ENCODE measurements around the gene CAVIN4. TPM values are rescaled to one million over a fixed set of nuclear protein-coding genes. Genes with fewer than 3 reads are reported as not detected.

CAVIN4 gene
- total RNA-seq, 1 donor from 2014 or later, result 4.8 TPM

GRCh38 chr9:100555471-100555870 is 22.4 kb upstream of the CAVIN4 start:
- Mint-ChIP-seq H3K4me1 (no peaks in the 10 kb centered on the region), H3K4me3 (no peak overlapping the region), H3K36me3 (peaks cover 19% of the 10 kb centered on the region), H3K27ac (no peak overlapping the region), H3K9me3 (peaks cover 3% of the 10 kb centered on the region), H3K27me3 (ENCODE audit: low read depth) (no peaks in the 10 kb centered on the region)
- no peak for DNase-seq (ENCODE audit: low spot score in 2 of 2, unreplicated experiment in 2 of 2)
- TF ChIP-seq, protein P1, sequence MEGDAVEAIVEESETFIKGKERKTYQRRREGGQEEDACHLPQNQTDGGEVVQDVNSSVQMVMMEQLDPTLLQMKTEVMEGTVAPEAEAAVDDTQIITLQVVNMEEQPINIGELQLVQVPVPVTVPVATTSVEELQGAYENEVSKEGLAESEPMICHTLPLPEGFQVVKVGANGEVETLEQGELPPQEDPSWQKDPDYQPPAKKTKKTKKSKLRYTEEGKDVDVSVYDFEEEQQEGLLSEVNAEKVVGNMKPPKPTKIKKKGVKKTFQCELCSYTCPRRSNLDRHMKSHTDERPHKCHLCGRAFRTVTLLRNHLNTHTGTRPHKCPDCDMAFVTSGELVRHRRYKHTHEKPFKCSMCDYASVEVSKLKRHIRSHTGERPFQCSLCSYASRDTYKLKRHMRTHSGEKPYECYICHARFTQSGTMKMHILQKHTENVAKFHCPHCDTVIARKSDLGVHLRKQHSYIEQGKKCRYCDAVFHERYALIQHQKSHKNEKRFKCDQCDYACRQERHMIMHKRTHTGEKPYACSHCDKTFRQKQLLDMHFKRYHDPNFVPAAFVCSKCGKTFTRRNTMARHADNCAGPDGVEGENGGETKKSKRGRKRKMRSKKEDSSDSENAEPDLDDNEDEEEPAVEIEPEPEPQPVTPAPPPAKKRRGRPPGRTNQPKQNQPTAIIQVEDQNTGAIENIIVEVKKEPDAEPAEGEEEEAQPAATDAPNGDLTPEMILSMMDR (IDR thresholded peaks at IDR 0.05; ENCODE audit: unreplicated experiment), result no peak

GRCh38 chr9:100557053-100557452 is 20.8 kb upstream of the CAVIN4 start:
- Mint-ChIP-seq H3K36me3 (peaks cover 17% of the 10 kb centered on the region), H3K4me1 (no peaks in the 10 kb centered on the region), H3K27ac (no peak overlapping the region), H3K27me3 (ENCODE audit: low read depth) (no peaks in the 10 kb centered on the region), H3K9me3 (peaks cover 3% of the 10 kb centered on the region), H3K4me3 (no peak overlapping the region)
- TF ChIP-seq, protein P1 (IDR thresholded peaks at IDR 0.05; ENCODE audit: unreplicated experiment), result no peak
- DNase-seq (ENCODE audit: low spot score in 2 of 2, unreplicated experiment in 2 of 2), result no peak

DNA sequence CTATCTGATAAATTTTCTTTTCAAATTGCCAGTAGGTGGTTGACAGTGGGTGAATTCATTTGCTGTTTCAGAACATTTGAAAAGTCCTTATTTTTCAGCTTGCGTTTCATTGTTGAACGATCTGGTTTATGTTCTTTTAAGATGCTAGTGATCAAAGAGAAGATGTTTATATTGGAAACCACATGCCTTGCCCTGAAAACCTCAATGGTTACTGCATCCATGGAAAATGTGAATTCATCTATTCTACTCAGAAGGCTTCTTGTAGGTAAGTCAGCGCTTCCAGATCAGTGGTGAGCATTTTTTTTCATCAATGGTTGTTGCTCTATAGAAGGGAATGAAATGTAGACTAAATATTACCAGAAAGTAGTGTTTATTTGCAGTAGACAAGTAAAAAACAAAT is 16.6 kb upstream of the CAVIN4 start:
- TF ChIP-seq, protein P1 (IDR thresholded peaks at IDR 0.05; ENCODE audit: unreplicated experiment), result no peak
- no peaks in the 10 kb centered on the region for H3K27me3 Mint-ChIP-seq (ENCODE audit: low read depth)
- peaks cover 3% of the 10 kb centered on the region for H3K9me3 Mint-ChIP-seq
- H3K27ac Mint-ChIP-seq, result no peak overlapping the region
- no peaks in the 10 kb centered on the region for H3K4me1 Mint-ChIP-seq
- H3K4me3 Mint-ChIP-seq, result no peak overlapping the region
- H3K36me3 Mint-ChIP-seq, result peaks cover 17% of the 10 kb centered on the region
- no peak for DNase-seq (ENCODE audit: low spot score in 2 of 2, unreplicated experiment in 2 of 2)

GRCh38 chr9:100567856-100568255 is 10.0 kb upstream of the CAVIN4 start:
- Mint-ChIP-seq H3K27ac (no peak overlapping the region), H3K4me1 (peaks cover 1% of the 10 kb centered on the region), H3K4me3 (no peak overlapping the region), H3K36me3 (peaks cover 18% of the 10 kb centered on the region), H3K9me3 (peaks cover 11% of the 10 kb centered on the region), H3K27me3 (ENCODE audit: low read depth) (no peaks in the 10 kb centered on the region)
- TF ChIP-seq, protein P1 (IDR thresholded peaks at IDR 0.05; ENCODE audit: unreplicated experiment), result no peak
- DNase-seq (ENCODE audit: low spot score in 2 of 2, unreplicated experiment in 2 of 2), result no peak

DNA sequence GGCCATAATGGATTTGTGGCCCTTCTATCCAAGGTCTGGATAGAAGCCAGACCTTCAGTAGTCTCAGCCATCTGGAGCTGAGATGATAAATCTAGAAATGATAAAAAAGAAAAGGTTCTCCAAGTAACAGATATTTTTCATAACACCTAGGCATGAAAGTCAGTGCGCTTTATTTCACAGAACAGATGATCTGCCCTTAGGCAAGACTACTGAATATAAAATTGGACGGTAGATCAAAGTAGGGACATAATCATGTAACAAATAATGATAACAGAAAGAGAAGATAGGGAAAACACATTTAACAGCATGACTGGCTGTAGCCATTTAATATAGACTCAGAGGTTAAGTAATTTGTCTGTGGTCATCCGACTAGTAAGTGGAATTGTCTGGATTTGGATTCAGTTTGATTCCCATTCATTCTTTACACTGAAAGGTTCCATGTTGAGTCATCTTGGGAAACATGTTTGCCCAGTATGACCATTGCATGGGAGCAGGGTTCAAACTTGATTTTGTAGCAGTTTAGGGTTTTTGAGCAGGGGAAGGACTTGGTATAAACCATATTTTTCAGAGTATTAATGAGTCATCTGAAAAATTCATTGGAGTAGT is 4.1 kb upstream of the CAVIN4 start:
- Mint-ChIP-seq H3K4me3 (no peak overlapping the region), H3K27me3 (ENCODE audit: low read depth) (no peaks in the 10 kb centered on the region), H3K27ac (no peak overlapping the region), H3K4me1 (peaks cover 5% of the 10 kb centered on the region), H3K36me3 (peaks cover 23% of the 10 kb centered on the region), H3K9me3 (peaks cover 7% of the 10 kb centered on the region)
- no peak for DNase-seq (ENCODE audit: low spot score in 2 of 2, unreplicated experiment in 2 of 2)
- TF ChIP-seq, protein P1 (IDR thresholded peaks at IDR 0.05; ENCODE audit: unreplicated experiment), result no peak

DNA sequence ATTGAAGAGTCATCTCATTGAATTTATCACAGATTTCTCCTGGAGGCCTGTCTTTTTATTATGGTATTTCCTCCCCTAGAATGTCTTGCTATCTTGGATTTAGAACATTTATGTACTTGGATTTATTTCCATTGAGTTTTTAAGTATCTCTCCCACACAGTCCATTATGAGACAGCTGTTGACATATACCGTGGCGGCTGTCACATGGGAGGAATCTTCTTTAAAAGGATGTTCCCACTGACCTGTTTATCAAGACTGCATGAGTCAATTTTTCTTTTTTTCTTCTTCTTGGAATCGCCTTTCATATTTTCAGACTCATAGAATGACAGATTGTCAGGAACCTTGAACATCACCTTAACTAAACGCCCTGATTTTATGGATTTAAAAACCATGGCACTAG is 2.9 kb upstream of the CAVIN4 start:
- DNase-seq (ENCODE audit: low spot score in 2 of 2, unreplicated experiment in 2 of 2), result no peak
- H3K4me1 Mint-ChIP-seq, result peaks cover 10% of the 10 kb centered on the region
- TF ChIP-seq, protein P1 (IDR thresholded peaks at IDR 0.05; ENCODE audit: unreplicated experiment), result no peak
- peaks cover 15% of the 10 kb centered on the region for H3K36me3 Mint-ChIP-seq
- no peaks in the 10 kb centered on the region for H3K27me3 Mint-ChIP-seq (ENCODE audit: low read depth)
- H3K4me3 Mint-ChIP-seq, result no peak overlapping the region
- no peak overlapping the region for H3K27ac Mint-ChIP-seq
- H3K9me3 Mint-ChIP-seq, result no peaks in the 10 kb centered on the region

All from mesothelial cell of epicardium (in vitro differentiated cells).